NCI-H748 treated with DMSO at 0.1 percent for 48 hours (cell line): ENCODE data around the gene EFHC2.

ENCODE experiments used
- DNase-seq: peaks from one replicate; lab custom pipeline; 2025; lab: John Stamatoyannopoulos, UW

The EFHC2 gene

DNA sequence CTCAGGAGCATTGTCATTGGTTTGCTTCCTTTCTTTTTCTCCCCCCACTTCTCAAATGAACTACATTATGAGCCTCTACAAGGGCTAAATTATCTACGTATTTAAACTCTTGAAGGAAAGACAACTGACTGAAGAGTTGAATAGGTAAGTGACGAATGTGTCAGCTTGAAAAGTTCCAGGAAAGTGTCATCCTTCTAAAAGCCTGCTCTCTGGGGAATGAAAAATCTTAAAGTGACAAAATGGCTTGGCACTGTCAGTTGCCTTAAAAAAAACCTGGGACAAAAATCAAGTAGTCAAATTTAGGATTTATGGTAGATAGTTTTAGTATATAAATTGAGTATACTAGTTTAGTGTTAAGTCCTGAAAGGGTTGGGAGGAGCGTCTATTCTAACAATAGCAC, 196.3 kb downstream of the EFHC2 start:
- DNase-seq = no peak

DNA sequence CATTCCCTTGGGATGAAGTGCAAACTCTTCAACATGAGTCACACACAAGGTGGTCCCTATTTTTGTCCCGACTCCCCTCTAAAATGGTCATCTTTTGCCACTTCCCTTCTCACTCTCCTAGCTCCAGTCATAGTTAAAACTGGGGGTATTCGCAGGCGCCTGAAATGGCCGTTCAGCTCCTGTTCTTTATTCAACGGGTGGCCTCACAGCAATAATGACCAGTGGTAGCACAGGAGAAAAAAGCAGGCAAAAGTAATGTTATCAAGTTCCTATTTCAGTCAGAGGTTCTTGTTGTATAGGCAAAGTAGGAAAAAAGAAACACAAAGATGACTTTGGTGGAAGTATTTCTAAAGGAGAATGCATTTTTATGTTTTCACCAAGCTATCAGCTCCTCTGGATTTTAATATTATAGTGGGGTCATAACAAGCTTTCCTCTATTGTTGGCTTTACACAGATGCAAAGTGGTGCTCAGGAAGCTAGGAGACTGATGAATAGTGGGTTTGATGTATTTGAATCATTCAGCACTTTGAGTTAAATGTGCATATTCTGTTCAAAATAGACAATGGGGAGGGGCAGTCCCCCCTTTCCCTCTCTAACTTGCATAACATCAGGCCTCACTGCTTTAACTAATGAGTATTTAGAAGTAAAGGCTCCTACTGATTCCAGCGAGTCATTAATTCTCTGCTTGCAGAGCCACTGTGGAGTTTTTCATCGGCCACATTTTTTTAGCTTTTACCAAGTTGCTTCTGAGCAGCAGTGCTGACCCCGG, 199.1 kb downstream of the EFHC2 start:
- no peak for DNase-seq

GRCh38 chrX:44143061-44143602, 200.3 kb downstream of the EFHC2 start:
- DNase-seq = no peak

- DNase-seq = no peak
These were observed 213.3 kb downstream of the EFHC2 start for GRCh38 chrX:44130189-44130588.

DNA sequence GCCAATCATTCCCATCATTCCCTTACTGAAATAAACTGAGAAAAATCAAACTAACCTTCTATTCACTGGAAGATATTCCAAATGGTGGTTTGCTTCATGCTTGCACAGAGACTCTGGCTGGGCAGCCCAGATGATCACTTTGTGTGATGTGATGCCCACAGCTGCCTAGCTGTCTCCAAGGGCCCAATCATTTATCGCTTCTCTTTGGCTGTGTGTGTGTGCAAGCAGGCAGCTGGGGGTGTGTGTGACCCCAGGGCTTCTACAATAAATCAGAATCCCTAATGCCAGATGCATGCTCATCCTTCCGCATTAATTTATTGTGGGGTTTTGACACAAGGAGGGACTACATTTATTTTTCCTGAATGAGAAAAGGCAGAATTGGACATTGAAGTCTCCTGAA, 230.1 kb downstream of the EFHC2 start:
- DNase-seq = no peak

GRCh38 chrX:44106864-44107263, 236.6 kb downstream of the EFHC2 start:
- DNase-seq = no peak

DNA sequence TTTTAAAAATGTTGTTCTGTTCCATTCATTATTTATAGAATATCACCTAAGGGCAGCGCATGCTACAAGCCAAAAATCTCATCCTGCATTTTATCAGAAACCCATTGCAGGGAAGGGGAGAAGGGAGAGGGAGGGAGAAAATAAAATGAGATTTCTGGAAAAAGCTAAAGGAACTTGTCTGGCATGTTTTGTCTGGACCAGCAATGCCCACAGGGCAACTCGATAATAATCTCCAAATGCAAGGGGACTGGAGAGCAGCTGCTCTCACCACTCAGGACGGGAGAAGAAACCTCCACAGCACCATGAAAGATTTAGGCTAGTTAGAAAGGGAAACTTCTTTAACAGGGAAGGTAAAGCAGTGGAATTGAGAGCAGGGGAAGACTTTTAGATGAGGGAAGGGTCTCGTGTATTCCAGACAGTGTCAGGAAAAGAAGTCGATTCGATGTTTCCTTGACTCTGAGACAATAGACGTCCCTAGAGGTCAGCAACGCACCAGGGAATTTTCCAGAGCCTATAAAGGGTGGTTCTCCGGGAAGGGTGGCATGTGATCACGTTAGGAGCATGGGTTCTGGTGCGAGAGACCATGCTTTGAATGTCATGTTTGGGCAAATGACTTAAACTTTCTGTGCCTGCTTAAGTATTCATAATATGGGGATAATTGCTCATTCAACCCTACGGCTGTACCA, 238.1 kb downstream of the EFHC2 start:
- no peak for DNase-seq

DNA sequence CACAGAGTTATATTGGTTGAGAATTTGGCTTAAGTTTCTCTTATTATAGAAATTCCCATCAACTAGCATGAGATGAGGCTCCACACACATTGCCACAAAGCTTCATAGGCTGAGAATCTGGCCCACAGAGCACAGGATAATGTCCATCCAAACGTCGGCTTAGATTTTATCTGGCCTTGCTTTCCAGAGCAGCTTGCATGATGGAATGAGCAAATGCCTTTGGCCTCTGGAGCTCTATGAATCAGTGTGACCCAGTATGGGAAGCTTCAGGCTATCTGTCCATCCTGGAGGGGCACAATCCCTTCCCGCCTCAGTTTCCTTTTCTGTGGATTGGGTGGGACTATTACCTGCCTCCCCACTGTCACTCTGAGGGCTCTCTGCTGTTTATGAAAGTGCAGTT, 238.8 kb downstream of the EFHC2 start:
- DNase-seq = no peak

DNA sequence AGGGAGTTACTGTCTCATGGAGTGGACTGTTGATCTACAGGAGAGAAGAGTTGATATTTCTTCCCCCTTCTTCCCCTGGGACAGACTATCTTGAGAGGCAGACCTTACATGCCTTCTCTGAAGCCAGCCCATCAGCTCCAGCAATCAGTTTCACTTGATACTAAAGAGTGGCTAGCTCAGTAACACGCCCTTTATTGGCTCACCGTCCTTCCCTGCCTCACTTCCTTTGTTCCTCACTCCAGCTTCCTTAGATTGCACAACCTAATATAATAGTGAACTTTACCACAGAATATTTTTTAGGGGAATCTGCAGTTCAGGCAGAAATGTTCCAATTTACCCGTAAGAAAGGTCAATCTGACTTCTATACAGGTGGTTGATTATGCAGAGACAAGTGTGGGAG, 242.2 kb downstream of the EFHC2 start:
- no peak for DNase-seq

GRCh38 chrX:44099366-44099765, 244.1 kb downstream of the EFHC2 start:
- no peak for DNase-seq
